ENCODE results near the gene TMED6.

TMED6 gene

DNA sequence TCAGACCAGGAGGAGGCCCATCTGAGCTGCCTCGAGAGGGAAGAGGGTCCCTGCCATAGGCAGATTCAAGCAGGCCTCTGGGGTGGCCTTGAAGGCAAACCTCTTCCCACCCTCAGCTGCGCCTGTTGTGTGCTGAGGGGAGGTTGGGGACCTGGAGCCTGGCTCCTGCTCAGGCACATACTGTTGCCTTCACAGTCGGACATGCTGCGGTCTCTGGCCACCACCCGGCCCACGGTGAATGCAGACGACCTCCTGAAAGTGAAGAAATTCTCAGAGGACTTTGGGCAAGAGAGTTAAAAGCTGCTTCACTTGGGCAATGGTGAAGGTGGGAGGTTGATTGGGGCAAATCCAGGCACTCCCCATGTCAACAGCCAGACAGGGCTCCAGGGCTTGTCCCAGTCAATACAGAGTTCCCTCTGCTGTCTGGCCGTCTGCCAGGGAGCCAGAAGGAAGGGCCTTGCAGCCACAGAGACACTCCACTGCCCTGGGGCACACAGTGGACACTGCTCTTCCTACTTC lies 27.5 kb downstream of the TMED6 start:
- DNase-seq (ENCODE audit: low spot score), result no peak

- DNase-seq (ENCODE audit: low spot score), result no peak
These were observed 28.2 kb downstream of the TMED6 start for GRCh38 chr16:69323415-69323814.

DNA sequence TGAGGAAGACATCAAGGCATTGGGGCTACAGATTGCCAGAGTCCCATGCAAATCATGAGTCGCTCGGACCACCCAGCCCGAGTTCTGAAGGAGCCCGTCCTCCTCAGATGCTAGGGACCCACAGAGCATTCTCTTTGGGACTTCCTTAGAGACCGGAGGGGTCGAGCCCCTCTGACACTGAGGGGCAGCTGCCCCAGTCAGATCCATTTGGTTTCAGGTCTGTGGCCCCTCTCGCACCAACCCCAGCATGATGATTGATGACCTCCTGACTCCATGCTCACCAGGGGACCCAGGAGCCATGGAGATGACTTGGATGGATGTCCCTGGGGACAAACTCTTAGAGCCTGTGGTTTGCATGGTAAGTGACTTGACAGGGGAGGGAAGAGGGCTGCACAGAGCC lies 29.2 kb downstream of the TMED6 start:
- no peak for DNase-seq (ENCODE audit: low spot score)

GRCh38 chr16:69321080-69321479 lies 30.5 kb downstream of the TMED6 start:
- DNase-seq (ENCODE audit: low spot score), result no peak

DNA sequence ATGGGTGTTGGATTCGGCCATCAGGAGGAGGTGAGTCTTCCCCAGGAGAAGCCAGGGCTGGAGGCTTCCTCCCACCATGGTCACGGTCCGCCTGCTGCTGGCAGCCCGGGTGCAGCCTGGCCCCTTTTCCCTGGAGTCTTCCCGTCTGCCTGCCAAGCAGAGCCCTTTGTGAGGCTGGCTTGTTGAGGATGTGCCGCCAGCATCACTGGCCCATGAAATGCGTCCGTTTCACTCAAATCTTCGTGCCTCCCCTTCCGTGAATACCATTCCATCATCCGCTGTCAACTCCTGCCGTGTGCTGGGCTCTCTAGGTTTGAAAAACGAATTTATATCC lies 30.9 kb downstream of the TMED6 start:
- no peak for DNase-seq (ENCODE audit: low spot score)

- DNase-seq (ENCODE audit: low spot score), result no peak
These were observed 31.5 kb downstream of the TMED6 start for GRCh38 chr16:69319826-69320739.

GRCh38 chr16:69319381-69319780 lies 32.2 kb downstream of the TMED6 start:
- no peak for DNase-seq (ENCODE audit: low spot score)

- DNase-seq (ENCODE audit: low spot score), result no peak
These were observed 32.7 kb downstream of the TMED6 start for GRCh38 chr16:69318911-69319289.

DNA sequence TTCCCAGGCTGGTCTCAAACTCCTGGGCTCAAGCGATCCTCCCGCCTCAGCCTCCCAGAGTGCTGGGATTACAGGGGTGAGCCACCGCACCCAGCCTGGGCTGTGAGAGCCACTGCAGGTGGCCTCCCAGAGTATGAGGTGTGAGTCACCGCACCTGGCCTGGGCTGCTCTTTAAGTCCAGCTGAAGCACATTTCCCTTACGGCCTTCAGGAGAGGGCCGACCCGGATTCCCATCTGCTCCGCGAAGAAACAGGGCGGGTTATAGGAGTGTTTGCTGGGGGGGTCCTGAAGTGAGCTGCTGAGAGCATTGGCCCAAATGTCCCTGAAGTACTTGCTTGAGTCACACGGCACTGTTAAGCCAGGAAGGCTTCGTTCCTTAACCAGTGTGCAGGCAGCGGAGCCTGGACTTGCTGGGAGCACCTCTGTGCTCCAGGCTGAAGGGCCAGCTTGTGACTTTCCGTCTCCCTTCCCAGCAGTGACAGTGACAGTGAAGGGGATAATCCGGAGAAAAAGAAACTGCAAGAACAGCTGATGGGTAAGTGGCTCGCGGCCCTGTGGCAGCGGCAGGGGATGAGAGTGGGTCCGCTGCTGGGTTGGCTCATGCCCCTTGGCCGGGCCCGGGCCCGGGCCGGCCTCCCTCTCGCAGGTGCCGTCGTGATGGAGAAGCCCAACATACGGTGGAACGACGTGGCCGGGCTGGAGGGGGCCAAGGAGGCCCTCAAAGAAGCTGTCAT lies 33.2 kb downstream of the TMED6 start:
- DNase-seq (ENCODE audit: low spot score), result no peak

DNA sequence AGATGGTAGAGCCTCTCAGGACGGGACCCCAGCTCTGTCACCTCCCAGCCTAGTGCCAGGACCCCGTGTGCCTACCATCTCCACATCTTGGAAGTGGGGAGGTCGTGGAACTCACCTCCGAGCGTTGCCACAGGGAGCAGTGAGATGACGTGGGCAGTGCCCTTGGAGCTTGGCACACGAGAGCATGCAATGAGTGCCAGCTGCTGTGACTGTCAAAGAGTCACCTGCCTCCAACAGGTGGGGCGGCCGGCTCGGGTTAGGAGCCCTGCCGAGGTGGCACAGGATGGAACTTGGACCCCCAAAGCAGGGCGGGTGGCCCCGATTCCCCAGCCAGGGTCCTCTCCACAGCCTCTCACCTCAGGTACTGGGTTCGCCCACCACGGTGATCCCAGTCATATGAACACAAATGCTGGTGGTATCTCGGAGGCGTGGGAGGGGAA lies 35.0 kb downstream of the TMED6 start:
- no peak for DNase-seq (ENCODE audit: low spot score)

DNA sequence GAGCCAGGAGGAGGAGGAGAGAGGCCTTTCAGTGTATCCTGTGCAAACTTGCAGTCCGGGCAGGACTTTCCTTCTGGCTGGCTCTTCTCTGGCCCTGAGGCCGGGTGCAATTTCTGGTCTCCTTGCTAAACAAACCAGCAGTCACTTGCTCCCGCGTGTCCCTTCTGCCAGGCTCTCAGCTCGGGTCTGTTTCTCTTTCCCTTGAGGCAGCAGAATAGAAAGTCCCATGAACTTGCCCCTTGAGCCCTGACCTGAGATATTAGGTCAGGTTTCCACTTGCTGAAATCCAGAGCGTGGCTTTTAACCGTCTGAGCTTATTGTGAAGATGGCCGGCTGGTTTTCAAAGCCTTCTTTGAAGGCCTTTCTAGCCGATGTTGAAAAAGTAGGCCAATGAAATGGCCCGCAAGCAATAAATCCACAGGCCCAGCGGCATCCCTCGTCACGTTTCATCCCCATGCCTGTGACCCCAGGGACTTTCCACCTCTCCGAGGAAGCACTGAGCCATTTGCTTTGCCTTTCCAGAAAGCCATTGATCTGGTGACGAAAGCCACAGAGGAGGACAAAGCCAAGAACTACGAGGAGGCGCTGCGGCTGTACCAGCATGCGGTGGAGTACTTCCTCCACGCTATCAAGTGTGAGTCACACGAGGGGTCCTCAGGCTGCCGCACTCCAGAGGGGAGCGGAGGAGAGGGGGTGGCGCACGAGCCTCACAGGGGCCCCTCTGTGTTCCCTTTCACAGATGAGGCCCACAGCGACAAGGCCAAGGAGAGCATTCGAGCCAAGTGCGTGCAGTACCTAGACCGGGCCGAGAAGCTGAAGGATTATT lies 35.9 kb downstream of the TMED6 start:
- DNase-seq (ENCODE audit: low spot score), result no peak

DNA sequence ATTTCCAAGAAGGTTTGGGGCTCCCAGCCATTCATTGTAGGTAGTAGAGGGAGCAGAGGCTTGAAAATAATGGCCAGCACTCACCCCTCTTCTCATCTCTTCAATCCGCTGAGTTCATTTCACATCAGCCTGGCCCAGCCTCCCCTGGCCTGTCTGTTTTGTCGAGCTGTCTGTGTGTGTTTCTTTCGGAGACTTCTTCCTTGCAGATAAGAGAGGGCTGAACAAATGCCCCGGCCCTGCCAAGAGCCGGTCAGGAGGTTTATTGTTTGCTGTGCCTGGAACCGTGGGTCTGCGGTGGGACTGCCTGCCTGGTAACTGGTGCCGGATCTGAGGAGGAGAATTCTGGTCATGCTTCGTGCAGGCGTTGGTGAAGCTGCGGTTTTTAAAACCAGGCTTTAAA lies 37.1 kb downstream of the TMED6 start:
- DNase-seq (ENCODE audit: low spot score), result no peak

GRCh38 chr16:69313469-69313868 lies 38.1 kb downstream of the TMED6 start:
- no peak for DNase-seq (ENCODE audit: low spot score)

DNA sequence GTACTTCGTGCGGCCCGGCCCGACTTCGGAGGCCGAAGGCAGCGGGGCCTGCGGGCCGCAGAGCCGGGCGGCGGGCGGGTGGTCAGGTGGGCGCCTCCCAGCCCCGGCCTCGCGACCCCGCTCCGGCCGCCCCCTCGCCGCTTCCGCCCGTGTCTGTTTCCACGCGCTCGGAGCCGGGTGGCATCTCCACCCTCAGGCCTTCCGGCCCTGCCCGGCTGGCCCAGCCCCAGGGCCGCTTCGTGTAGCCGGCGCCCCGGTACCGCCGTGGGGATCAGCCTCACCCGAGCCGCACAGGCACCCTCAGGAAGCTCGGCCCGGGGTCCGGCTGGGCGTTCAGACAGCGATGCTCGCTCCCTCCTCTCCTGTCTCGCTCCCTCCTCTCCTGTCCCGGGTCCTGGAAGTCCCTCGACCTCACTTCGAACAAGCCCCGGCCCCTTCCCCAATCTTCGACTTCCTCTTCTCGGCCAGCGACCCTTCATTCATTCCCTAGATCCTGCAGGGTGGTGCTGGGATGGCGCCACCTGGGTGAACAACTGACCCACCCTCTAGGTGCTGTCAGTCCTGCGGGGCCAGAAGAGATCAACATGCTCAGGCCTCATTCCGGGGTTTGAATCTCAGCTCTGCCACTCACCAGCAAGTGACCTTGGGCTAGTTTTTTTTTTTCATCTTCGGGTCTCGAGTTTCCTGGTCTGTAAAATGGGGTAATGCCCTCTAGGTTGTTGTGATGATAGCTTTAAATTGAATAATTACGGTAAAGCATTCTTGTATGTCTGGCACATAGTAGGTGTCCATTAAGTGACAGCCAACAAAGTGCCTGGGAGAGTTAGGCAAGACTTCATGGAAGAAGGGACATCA lies 39.8 kb downstream of the TMED6 start:
- peak; percentile 77 for DNase-seq (ENCODE audit: low spot score)

GRCh38 chr16:69310653-69311532 lies 40.7 kb downstream of the TMED6 start, which contains the start of gene VPS4A:
TSS of gene VPS4A (plus strand) at chr16:69311350. CDS start at chr16:69311512, 162 bp downstream.
- peak; percentile 99 for DNase-seq (ENCODE audit: low spot score)

DNA sequence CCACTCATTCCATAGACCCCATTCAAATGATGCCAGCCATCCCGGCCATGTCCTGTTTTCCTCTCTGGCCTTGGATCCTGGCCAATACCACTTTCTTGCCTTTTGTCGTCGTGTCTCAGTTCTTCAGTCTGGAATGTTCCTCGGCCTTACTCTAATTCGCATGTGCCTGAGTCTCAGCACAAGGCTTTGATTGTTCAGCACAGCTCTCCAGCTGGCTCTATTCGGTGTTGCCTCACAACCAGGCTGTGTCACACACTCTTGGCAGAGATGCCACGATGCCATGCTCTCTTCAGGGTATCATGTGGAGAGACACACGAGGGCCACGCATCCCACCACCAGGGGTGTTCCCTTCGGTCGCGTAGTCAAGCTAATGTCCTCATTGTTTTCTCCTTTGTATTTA lies 42.3 kb downstream of the TMED6 start:
- no peak for DNase-seq (ENCODE audit: low spot score)

- no peak for DNase-seq (ENCODE audit: low spot score)
These were observed 43.7 kb downstream of the TMED6 start for GRCh38 chr16:69307856-69308255.

GRCh38 chr16:69307091-69307490 lies 44.5 kb downstream of the TMED6 start:
- no peak for DNase-seq (ENCODE audit: low spot score)

DNA sequence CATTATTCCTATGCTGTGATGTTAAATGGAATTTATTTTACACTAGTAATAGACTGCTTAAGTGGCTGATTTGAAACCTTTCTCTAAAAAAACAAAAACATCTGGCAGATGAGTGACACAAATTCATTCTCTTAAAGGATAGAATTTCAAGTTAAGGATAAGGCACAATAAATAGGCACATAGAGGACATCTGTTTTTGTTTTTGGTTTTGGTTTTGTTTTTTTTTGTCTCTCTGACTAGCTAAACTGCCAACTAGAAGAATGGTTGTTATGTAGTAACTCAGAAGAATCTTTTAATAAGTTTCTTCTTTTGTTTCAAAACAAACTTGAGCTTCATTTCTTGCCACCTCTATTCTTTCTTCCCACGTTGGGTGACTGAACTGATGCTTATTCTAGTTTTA lies 45.6 kb downstream of the TMED6 start:
- no peak for DNase-seq (ENCODE audit: low spot score)

DNA sequence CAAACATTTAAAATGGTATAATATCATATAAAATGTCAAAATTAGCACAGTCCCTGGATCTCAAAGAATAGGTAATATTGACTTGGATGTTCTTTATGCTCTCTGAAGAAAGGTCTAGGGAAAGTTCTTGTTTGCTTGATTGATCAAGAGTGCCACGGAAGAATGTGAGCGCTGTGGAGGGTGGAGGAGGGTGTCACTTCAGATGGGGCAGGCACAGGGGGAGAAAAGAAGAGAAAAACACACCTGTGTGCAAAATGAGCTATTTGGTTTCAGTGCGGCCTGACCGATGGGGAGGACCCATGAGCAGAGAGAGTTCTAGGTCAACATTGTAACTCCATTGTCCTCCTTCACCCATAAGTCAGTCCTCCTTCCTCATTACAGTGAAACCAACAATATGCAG lies 49.3 kb downstream of the TMED6 start:
- no peak for DNase-seq (ENCODE audit: low spot score)
